Measurements from ENCODE around the gene ADIPOR2. TPM values are rescaled to one million over a fixed set of nuclear protein-coding genes. Genes with fewer than 3 reads are reported as not detected.
A peak's percentile ranks its signal among the peaks of the same experiment; 100 is the strongest.

ADIPOR2 gene
- total RNA-seq, 1 experiment from 2014 or later: 45.3 TPM

GRCh38 chr12:1661553-1662335, 29.1 kb upstream of the ADIPOR2 start:
- TF ChIP-seq CTCF (conservative IDR thresholded peaks at IDR 0.05): no peak
- Histone ChIP-seq H3K56ac (ENCODE audit: insufficient read length, low read depth, low read length) (no peak overlapping the region), H2AFZ (ENCODE audit: low read length) (no peak overlapping the region), H3K23ac (ENCODE audit: insufficient read length, low read depth, low read length) (no peak overlapping the region), H3K14ac (ENCODE audit: insufficient read depth, low read length) (no peak overlapping the region), H3K9me3 (ENCODE audit: control insufficient read depth, low read depth, low read length) (no peaks in the 10 kb centered on the region), H3K79me1 (ENCODE audit: insufficient read depth, low read depth, low read length, poor library complexity, severe bottlenecking) (no peaks in the 10 kb centered on the region), H3K23me2 (ENCODE audit: insufficient read length, low read depth, low read length, poor library complexity, severe bottlenecking) (peaks cover 14% of the 10 kb centered on the region), H2AK5ac (ENCODE audit: insufficient read length, low read length) (no peak overlapping the region), H3K27ac (ENCODE audit: insufficient read length, low read depth, low read length) (no peak overlapping the region), H2BK120ac (ENCODE audit: low read depth, low read length, poor library complexity, severe bottlenecking) (no peak overlapping the region), H3K4me2 (ENCODE audit: insufficient read depth, insufficient read length, low read length) (peak overlapping the region; percentile 38), H4K20me1 (ENCODE audit: control insufficient read depth, insufficient read depth, insufficient read length) (no peaks in the 10 kb centered on the region), H2BK5ac (ENCODE audit: insufficient read length, low read length) (no peak overlapping the region), H2BK20ac (ENCODE audit: low read depth, low read length, poor library complexity, severe bottlenecking) (no peak overlapping the region), H3K18ac (ENCODE audit: insufficient read length, low read depth, low read length) (no peak overlapping the region), H3K9ac (ENCODE audit: extremely low read depth, insufficient read length, low read length) (peak overlapping the region; percentile 30), H3K4me1 (ENCODE audit: insufficient read depth, low read length) (no peaks in the 10 kb centered on the region), H2BK12ac (ENCODE audit: insufficient read length, low read depth, low read length) (no peak overlapping the region), H3K4ac (ENCODE audit: low read depth, low read length) (no peak overlapping the region), H3K27me3 (ENCODE audit: insufficient read depth, low read length) (peaks cover 9% of the 10 kb centered on the region; the same call in 1 of the 2 replicates), H4K8ac (replicated peaks; ENCODE audit: insufficient read length, low read depth, low read length) (no peak overlapping the region), H3K79me2 (ENCODE audit: insufficient read depth, low read length) (no peaks in the 10 kb centered on the region), H2BK15ac (ENCODE audit: low read depth, low read length) (no peak overlapping the region), H4K5ac (ENCODE audit: insufficient read length, low read depth, low read length) (no peak overlapping the region), H4K91ac (ENCODE audit: insufficient read length, low read depth, low read length) (no peak overlapping the region), H3T11ph (ENCODE audit: low read length) (no peak overlapping the region)
- H3K4me3 Mint-ChIP-seq: peak overlapping the region; percentile 74 to 87
- no peak overlapping the region for H3K27ac Mint-ChIP-seq
- DNase-seq: peak; percentile 94
- peaks cover 5 to 12% of the 10 kb centered on the region in 2 experiments; a peak in 3 of 4 replicates for H3K4me1 Mint-ChIP-seq
- H3K9me3 Mint-ChIP-seq: peaks cover 0 to 5% of the 10 kb centered on the region in 2 experiments; a peak in 2 of 5 replicates
- peaks cover 57% of the 10 kb centered on the region for H3K27me3 Mint-ChIP-seq (ENCODE audit: low read depth)
- WGBS (ENCODE audit: extremely low coverage, insufficient read length, low lambda C conversion rate): no CpG with 5 or more reads among the region's 69 CpGs
- no peaks in the 10 kb centered on the region; a peak in 1 of 7 replicates for H3K36me3 Mint-ChIP-seq (ENCODE audit: insufficient read depth in 1 of 3, low read depth in 3 of 3)
